HG03342 (cell line): ENCODE results near the gene NHLRC4.

Experiments used
- ATAC-seq: cut with Tn5 transposase; IDR thresholded peaks from one replicate; pipeline ENCODE4 v1.9.1; 2021; ENCODE audit warnings: mild to moderate bottlenecking, moderate library complexity; ENCODE audit not compliant: unreplicated experiment

The NHLRC4 gene

DNA sequence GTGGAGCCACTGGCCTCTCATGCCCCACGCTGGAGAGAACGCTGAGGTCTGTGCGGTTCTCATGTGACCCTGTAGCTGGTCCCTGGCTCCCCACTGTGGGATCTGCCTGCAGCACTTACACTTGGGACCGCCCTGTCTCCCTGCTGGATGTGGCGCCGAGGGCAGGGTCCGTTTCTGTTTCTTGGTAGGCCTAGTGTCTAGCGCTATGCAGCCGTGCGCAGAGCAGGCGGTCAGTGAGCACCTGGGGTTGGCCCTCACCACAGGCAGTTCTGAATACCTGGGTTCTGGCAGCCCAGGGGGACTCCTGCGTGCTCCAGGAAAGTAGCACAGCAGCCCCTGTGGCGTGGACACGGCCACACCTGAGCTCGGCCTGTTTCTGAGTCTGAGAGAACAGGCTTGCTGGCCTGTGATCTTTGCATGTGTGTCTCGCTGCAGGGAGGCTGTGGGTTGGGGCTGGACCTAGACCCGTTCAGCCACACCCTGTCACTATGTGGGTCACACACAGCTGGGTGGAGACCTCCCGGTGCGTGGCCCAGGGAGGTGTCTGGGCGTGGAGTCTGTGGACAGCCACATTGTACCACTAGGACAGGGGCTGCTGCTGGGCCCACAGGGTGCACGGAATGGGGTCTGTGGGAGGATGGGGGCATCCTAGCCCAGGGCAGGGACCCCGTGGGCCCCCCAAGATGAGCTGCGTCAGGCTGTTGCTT is 36.5 kb upstream of the NHLRC4 start:
- ATAC-seq = no peak

DNA sequence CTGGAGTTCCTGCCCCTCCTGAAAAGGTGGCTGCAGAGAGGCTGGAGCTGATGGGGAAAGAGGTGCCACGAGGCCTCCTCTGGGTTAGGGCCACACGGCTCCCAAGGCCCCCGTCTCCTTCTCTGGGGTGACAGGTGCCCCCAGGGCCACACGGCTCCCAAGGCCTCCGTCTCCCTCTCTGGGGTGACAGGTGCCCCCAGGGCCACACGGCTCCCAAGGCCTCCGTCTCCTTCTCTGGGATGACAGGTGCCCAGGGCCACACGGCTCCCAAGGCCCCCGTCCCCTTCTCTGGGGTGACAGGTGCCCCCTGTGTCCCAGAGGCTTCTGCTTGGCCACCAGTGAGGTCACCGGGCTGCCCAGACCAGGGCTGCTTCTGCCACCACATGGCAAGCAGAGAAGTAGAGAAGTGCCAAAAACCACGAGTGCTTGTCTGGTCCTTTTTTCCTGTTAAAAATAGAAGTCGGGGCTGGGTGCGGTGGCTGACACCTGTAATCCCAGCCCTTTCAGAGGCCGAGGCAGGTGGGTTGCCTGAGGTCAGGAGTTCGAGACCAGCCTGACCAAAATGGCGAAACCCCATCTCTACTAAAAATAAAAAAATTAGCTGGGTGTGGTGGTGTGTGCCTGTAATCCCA is 35.2 kb upstream of the NHLRC4 start:
- no peak for ATAC-seq

DNA sequence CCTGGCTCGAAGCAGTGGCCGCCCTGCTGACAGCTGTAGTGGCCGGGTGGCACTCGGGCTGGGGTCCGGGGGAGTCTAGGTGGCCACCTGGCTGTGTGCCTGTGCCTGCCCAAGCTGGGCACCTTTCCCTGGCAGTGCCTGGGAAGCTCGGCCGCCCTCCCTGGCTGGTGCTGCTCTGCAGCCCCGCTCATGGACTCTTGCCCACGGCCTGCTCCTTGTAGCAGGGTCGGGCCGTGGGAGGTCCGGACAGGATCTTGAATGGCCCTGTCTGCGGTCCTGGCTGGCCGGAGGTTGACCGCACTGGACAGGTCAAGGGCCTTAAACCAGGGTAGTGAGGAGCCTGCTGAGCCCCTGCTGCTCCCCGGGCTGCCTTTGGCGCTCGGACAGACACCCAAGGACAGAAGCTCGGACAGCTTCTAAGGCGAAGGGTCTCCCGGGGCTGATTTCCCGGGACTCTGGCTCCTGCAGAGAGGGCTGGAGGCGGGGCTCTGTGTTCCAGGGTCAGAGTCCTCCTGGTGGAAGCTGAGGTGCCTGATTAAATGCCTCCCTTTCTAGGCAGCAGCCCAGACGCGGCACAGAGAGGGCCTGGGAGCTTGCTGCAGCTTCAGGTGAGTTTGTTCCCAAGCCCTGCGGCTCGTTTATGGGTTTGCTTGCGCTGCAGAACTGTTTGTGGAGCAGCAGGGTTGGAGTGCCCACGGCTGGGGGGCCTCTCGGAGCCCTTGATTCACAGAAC is 33.2 kb upstream of the NHLRC4 start:
- no peak for ATAC-seq

DNA sequence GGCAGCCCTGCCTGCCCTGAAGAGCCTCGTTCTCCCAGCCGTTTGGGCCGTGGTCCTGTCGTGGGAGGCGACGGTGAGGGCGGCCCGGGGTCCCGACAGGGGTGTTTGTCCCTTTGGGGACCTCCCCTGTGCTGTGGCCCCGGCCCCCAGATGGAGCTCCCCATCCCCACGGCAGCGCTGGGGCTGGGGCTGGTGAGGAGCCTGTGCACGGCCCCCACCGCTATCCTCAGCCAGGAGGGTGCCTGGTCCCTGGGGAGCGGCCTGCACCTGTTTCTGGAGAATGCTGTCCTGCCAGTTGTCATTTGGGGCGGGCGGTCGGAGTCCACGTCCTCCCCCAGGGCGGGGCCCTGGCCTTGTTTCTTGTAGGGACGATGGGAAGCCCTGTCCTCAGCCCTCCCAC is 32.7 kb upstream of the NHLRC4 start:
- ATAC-seq = no peak

DNA sequence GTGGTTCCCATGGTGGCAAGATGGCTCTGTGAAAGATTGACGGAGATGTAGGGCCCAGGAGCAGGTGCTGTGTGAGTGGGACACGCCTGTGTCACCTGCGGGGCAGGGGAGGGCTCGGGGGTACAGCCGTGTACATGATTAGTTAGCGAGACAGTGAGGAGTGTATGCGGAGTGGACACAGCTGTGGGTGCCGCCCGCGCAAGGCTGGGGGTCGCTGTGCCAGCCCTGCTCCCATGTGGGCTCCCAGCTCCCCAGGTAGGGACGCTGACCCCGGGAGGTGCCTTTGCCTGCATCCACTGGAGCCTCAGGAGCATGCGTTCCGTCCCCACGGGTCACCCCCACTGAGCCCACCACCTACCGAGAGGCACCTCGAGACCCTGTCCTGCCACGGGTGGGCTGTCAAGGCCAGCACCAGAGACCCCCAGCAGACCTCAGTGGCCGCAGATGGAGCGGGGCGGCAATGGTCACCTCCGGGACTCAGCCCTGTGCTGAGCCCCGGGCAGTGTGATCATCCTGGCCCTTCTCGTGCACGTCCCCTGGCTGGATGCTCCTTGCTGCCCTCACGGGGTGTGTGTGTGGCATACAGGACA is 31.9 kb upstream of the NHLRC4 start:
- no peak for ATAC-seq

DNA sequence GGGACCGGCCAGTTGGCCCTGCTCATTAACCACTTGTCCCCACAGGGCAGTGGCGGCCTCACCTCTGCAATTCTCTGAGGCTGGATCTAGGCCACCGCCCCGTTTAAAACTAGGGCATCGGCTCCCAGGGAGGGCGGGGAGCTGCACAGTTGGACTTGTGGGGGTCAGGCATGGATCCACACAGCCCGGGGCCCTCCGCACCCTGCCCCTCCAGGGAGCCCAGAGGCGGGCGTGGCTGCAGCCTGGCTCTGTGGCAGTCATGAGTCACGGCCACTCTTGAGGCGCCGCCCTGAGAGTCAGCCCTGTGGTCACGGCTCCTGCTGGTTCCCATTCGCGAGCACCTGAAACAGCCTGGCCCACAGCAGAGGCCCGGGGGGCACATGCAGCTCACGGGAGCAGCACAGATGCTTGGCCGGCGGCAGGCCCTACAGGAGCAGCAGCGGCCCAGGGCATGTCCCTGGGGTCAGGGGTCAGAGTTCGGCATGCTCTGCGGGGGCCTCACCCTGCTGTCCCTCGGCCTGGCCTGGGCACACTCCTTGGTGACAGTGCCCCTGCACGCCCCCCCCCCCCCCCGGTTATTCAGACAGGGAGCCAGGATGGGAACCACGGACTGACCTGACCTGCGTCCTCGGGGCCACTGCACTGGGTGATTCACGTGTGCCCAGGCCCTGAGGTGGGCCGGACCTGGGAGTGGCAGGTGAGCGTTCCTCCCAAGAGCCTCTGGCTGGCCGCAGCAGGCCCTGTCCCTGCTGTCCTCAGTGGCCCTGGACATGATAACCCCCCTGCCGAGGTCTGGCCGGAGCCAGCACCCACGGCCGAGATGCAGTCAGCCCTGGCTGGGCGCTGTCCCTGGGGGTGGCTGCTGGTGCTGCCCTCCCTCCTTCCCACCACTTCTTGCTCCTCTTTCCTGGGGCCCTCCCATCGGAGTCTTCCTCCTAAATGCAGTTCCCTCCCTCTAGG is 31.1 kb upstream of the NHLRC4 start:
- no peak for ATAC-seq

DNA sequence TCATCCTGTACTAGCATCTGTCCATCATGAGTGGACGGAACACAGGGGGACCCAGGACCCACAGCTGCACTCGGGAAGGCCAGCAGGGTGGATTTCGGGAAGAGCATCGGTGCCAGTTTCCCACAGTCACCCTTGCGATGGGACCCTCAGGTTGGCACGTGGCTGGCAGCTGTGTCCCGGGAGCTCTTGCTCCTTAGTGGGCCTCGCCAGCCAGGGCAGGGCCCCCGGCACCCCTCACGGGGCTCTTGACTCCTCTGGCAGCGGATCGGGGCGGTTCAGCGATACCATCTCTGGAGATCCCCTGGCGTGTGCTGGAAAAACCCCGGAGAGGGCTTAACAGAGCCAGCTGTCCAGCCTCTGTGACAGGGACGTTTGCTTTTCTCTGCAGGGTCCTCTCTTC is 30.1 kb upstream of the NHLRC4 start:
- no peak for ATAC-seq

DNA sequence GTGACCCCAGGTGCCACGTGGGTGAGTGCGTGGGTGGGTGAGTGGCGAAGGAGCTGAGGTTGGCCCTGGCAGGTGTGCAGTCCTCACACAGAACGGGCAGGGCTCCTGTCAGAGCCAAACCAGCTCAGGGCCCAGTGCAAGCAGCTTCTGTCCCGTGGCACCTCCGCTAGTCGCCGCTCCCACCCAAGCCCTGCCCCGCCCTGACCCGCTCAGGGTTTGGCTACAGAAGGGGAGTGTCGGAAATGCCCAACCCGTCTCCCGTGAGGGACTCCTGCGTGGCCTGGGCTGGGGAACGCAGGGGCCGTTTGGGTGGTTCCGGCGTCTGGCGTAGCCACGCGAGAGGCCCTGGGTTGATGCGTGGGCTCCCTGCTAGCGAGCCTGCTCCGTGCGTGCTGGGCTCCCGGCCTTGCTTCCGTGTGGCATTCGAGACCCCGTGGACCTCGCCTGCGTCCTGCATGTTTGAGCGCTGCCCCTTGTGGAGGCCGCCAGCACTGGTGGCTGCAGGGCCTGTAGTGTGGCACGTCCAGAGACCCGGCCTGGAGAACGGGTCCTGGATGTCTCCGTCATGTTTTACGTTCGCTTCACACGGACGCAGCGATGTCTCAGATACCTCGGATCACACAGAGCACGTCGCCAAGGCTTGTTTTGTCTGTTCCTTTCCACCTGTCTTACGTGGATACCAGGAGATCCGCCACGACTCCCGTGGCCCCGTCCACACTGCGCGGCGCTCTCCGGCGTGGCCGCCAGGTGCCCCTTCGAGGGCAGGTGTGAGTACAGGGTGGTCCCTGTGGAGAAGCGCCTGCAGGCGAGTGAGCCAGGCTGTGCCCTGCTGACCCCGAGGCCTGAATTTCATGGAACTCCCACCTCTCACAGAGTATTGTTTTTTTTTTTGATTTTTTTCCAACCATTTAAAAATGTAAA is 29.1 kb upstream of the NHLRC4 start:
- ATAC-seq = no peak

DNA sequence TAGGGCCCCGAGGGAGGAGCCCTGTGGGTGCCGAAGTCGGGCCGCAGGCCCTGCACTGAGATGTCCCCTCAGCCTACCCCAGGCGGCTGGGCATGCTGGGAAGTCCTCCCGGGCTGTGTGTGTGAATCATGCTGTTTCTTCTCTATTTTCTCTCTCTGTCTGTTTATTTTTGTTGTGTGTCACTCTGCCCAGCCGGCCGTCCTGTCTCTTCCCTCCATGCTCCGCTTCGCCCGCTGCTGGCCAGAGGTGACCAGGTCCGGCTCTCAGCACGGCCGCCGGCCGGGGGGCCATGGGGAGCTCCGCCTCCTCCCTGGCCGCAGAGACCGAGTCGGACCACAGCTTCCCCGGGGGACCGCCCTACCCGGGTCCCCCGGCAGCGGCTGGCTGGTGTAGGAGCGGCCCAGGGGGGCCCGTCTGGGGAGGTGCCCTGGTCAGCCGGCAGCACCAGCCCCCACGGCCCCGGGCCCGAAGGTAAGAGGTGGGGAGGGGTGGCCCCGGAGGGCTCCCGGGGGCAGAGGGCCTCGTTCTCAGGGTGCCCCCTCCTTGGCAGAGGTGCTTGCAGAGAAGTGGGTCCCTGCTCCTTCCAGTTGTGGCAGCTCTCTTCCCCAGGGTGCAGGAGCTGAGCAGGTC is 26.8 kb upstream of the NHLRC4 start:
- ATAC-seq = no peak

DNA sequence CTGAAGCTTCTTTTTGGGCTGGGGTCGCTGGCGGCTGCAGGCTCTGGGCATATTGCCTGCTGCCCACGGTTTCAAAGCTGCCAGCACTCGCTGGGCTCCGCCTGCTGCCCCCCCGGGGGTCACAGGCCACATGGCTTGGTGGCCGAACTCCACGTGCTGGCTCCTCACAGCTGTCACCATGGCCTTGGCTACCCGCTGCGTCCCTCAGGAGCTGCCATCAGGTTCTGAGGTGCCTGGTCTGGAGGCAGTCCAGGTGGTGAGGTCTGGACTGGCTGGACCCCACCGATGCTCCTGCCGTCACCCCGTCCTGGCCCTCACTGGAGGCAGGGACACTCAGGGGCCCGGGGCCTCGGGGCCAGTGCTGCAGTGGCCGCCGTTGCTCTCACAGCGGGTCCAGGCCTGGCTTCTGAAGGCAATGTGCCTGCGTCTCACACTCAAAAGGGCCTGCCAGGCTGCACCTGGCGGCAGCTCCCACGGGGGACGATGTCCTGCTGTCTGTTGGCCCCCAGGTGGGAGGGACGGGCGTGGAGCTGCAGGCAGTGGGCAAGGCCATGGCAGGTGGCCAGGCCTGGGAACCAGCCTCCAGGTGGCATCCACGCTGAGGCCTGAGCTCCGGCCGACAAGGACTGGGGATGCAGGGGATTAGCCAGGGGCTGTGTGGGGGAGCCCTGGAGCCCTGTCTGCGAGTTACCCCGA is 26.0 kb upstream of the NHLRC4 start:
- no peak for ATAC-seq

DNA sequence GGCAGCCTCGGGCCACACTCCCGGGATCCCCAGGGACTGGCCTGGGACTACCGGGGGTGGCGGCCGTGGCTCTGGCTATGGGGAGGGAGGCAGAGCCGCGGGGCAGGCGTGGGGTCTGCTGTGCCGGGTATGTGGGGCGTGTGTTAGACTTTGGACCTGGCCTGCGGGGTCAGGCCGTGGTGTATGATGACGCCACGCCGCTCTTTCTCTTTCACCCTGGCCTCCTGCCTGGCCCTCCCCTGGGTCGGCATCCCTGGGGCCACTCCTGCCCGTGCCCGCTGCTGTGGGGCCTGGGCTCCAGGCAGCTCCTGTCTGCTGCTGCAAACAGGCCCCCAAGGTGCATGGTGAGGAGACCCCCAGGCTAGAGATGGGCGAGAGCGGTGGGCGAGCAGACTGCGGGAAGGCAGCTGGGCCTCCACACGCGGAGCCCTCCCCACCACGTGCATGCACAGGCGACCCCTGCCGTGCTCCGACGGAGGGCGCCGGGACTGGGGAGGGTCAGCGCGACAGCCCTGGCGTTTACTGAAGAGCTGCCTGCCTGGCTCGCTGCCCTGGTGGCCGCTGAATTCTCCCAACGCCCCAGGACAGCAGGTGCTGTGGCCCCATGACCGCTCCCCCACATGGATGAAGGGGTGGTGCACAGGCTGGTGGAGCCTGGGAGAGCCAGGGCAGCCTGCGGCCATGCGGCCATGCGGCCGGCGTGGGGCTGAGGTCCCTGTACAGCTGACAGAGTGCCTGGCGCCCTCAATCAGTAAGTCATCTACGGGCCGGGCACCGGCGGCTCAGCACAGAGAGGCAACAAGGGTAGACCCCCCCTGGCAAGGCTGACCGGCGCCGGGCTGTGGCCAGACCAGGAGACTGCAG is 23.3 kb upstream of the NHLRC4 start:
- ATAC-seq = no peak

DNA sequence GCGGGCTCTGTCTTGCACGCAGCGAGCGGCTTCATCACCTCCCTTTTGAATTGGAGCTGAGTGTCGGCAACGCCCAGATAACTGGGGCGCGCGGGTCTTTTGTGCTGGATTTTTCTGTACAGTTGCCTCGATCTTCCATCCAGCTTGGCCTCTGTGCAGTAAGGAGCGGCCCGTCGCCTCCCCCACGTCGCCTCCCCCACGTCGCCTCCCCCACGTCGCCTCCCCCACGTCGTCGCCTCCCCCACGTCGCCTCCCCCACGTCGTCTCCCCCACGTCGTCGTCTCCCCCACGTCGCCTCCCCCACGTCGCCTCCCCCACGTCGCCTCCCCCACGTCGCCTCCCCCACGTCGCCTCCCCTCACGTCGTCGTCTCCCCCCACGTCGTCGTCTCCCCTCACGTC is 22.3 kb upstream of the NHLRC4 start:
- no peak for ATAC-seq

DNA sequence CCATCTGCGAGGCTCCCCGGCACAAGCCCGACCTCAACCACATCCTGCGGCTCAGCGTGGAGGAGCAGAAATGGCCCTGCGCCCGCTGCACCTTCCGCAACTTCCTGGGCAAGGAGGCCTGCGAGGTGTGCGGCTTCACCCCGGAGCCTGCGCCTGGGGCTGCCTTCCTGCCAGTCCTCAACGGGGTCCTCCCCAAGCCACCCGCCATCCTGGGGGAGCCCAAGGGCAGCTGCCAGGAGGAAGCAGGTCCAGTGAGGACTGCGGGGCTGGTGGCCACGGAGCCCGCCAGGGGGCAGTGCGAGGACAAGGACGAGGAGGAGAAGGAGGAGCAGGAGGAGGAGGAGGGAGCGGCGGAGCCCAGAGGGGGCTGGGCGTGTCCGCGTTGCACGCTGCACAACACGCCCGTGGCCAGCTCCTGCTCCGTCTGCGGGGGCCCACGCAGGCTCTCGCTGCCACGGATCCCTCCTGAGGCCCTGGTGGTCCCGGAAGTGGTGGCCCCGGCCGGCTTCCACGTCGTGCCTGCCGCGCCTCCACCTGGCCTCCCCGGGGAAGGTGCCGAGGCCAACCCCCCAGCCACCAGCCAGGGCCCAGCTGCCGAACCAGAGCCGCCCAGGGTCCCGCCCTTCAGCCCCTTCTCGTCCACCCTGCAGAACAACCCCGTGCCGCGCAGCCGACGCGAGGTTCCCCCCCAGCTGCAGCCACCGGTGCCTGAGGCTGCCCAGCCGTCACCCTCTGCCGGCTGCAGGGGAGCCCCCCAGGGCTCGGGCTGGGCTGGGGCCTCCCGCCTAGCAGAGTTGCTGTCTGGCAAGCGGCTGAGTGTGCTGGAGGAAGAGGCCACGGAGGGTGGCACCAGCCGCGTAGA is 19.7 kb upstream of the NHLRC4 start:
- no peak for ATAC-seq

DNA sequence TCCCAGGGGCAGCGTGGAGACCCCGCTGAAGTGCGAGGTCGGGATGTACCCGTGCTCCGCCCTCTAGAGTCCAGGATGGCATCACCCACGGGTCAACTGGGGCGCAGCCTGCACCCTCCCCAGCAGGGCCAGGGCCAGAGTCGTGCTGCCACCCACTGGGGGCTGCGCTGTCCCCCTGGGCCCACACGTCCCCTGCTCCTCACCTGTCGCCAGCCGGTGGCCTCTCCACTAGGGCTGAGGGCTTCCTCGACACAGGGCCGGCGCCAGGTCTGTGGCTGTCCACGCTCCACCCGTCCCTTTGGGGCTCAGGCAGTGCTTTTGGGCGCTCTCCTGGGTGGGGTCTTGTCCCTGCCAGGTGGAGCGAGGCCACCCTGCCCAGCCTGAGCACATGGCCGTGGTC is 18.2 kb upstream of the NHLRC4 start:
- ATAC-seq = no peak

DNA sequence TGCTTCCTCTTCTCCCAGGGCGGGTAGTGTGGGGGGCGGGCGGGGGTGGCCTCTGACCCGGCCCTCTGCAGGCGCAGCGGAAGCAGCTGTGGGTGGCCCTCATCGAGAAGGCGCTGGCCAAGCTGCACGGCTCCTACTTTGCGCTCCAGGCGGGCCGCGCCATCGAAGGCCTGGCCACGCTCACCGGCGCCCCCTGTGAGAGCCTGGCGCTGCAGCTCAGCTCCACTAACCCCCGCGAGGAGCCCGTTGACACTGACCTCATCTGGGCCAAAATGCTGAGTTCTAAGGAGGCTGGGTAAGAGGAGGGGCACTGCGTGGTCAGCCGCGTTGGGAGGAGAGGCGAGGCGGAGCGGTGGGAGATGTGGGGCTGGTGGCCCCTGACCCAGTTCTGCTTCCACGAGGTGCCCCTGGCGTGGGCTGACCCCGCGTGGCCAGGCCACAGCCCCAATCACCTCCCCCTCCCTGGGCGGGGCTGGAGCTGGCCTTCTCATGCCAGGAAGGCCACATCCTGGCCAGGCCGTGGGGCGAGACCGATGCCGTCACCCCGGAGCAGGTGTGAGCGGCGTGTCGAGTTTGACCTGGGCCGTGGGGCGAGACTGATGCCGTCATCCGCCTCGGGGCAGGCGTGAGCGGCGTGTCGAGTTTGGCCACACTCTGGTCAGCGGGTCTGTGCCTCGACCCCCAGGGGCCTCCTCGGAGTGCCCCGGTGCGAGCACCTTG is 17.1 kb upstream of the NHLRC4 start:
- no peak for ATAC-seq

DNA sequence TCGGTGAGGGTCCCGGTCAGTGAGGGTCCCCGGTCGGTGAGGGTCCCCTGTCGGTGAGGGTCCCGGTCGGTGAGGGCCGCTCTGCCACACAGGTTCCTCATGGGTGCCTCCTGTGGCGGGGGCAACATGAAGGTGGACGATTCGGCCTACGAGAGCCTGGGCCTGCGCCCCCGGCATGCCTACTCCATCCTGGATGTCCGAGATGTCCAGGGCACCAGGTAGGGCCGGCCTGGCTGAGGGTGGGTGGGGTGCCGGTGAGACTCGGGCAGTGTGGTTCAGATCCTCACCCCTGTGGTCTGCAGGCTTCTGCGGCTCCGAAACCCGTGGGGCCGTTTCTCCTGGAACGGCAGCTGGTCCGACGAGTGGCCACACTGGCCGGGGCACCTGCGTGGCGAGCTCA is 15.6 kb upstream of the NHLRC4 start:
- no peak for ATAC-seq
